NCI-H748 (cell line): Measurements from ENCODE around the gene USP20.
A peak's percentile ranks its signal among the peaks of the same experiment; 100 is the strongest.
"Not testable (repeated sequence)": the region's sequence is repeated elsewhere in the genome, so short reads cannot be mapped to it uniquely, and the experiment has no call there.

Experiments used
- DNase-seq: peaks from one replicate; lab custom pipeline; 2025; ENCODE audit not compliant: unreplicated experiment; lab: John Stamatoyannopoulos, UW

The USP20 gene

GRCh38 chr9:129835128-129835859 is at the start of gene USP20, which contains the start of gene C9orf78:
TSS of gene USP20 (plus strand) at chr9:129835458. CDS start at chr9:129852556, 17,098 bp downstream.
TSS of gene C9orf78 (minus strand) at chr9:129835275. CDS start at chr9:129835221, 54 bp downstream.
- peak; percentile 98 for DNase-seq

GRCh38 chr9:129785866-129786265 is 49.4 kb upstream of the USP20 start:
- no peak for DNase-seq

- no peak for DNase-seq
These were observed 48.8 kb upstream of the USP20 start for GRCh38 chr9:129786481-129786880.

DNA sequence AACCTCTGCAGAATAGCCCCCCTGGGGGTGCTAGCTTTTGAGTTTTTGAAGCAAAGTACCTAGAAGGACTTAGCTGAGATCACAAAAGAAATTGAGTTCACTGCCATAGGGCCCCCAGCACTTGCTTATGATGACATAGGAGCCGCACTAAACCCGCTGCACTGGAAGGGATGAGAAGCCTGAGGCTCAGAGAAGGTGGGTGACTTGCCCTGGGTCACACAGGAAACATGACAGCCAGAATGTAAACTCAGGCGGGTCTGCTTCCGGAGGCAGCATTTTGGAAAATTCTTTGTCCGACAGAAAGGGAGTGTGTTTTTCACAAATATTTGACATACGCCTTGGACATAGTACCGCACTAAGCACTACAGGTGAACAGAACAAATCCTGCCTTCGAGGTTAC is 40.7 kb upstream of the USP20 start:
- no peak for DNase-seq

GRCh38 chr9:129796029-129796428 is 39.2 kb upstream of the USP20 start:
- not testable (repeated sequence) for DNase-seq

DNA sequence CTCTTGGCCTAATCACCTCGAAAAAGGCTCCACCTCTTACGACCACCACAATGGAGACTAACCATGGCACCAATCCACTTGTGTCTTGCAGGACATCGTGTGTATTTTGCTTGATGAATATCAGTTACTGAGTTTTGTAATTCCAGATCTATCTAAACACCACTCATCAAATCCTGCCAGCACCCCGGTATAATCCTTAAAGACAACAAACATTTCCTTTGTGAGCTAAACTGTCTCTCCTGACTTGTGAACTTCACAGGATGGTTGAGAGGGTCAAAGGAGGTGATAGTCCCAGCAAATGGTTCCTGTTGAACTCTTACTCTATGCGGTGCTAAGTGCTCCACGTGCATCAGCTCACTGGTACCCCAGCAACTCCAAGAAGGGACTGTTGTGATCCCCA is 36.3 kb upstream of the USP20 start:
- DNase-seq: no peak

- no peak for DNase-seq
These were observed 33.8 kb upstream of the USP20 start for GRCh38 chr9:129801504-129801903.

- DNase-seq: peak; percentile 93
These were observed 32.2 kb upstream of the USP20 start, which contains the start of gene TOR1B for GRCh38 chr9:129802833-129803675. TSS of gene TOR1B (plus strand) at chr9:129803184. CDS start at chr9:129803213, 29 bp downstream.

GRCh38 chr9:129803676-129804060 is 31.6 kb upstream of the USP20 start:
- DNase-seq: peak; percentile 38

GRCh38 chr9:129806061-129806460 is 29.2 kb upstream of the USP20 start:
- no peak for DNase-seq

GRCh38 chr9:129809346-129809745 is 25.9 kb upstream of the USP20 start:
- no peak for DNase-seq

GRCh38 chr9:129810116-129810515 is 25.1 kb upstream of the USP20 start:
- no peak for DNase-seq

- DNase-seq: no peak
These were observed 24.5 kb upstream of the USP20 start for GRCh38 chr9:129810788-129811187.

DNA sequence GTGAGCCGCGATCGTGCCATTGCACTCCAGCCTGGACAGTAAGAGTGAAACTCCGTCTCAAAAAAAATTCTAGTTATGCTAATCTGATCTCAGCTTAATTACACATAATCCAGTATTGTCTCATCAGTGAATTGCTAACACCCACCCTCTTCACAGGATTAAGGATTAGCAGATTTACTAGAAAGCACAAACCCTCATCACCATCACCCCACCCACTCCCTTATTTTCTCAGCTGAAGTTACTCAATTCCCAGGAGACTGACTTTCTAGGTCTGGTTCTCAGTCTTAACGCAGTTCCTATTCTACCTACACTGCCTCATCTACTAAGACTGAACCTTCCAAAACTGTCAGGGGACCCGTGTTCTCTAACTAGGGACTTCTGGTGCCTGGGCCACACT is 23.3 kb upstream of the USP20 start:
- DNase-seq: no peak

GRCh38 chr9:129812385-129812784 is 22.9 kb upstream of the USP20 start:
- no peak for DNase-seq

DNA sequence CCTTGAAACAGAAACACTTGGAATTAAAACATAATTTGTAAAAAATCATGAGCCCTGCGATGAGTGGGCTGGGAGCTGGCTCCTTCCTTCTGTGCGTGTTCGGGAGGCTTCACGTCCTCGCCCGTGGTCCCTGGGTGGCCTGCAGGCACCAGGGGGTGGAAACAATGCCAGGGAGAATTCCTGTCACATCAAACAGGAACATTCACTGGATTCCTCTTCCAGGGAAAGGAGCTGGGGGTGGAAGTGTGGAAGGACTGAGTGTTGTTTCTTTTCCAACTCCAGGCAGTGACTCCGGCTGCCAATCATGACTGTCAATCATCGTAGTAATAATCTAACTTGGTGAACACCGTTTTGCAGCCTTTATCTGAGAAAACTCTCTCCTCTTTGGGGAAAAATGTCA is 21.6 kb upstream of the USP20 start:
- DNase-seq: no peak

DNA sequence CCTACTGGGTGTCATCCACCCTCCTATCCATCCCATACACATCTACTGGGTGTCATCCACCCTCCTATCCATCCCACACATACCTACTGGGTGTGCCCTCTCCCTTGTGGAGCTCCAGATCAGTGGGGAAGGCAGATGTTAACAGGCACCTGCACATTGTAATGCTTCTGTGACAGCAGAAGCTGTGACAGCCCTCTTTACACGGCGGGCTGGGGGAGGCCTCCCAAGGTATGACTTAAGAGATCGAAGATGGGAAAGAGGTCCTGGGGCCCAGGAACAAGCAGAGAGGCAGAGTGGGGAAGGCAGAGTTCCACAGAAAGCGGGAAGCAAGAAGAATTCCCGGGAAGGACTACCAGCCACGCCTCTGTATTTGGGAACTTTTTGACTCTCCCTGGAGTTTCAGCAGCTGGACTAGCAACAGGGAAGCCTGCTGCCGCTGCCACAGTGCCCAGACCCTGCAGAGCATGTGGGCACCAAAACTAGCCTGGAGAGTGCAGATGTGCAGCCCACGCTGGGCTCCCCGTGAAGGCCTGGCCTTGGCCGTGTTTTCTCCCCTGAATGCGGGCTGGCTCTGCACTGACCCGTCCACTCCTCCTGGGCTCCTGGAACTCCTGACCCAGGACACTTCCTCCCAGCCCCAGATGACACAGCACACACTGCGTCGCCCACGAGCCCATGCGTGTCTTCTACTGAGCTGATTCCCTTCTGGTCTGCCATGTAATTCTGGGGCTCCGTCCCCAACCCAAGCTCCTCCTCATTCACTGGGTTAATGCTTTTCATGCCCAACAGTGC is 20.6 kb upstream of the USP20 start:
- DNase-seq: no peak

DNA sequence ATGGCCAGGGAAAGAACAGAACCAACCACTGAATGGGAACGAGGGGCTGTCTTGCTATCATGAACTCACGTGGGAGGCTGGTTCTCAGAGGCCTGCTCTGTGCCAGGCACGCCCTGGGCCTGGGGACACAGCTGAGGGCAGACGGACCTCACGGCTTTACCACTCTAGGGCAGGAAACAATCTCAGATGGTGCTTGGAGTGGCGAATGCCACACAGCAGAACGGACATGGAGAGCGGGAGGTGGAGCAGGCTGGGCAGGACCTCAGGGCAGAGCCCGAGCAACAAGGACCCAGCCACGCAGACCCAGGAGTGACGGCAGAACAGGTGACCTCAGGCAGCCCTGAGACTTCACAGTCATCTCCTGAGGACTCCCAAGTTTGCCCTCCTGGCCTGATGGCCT is 20.0 kb upstream of the USP20 start:
- DNase-seq: no peak

- DNase-seq: no peak
These were observed 18.5 kb upstream of the USP20 start for GRCh38 chr9:129816501-129817435.

- DNase-seq: peak; percentile 32
These were observed 12.2 kb upstream of the USP20 start for GRCh38 chr9:129822898-129823541.
